ENCODE measurements around the gene RACK1.
"Not testable (repeated sequence)": the region's sequence is repeated elsewhere in the genome, so short reads cannot be mapped to it uniquely, and the experiment has no call there.

The RACK1 gene

DNA sequence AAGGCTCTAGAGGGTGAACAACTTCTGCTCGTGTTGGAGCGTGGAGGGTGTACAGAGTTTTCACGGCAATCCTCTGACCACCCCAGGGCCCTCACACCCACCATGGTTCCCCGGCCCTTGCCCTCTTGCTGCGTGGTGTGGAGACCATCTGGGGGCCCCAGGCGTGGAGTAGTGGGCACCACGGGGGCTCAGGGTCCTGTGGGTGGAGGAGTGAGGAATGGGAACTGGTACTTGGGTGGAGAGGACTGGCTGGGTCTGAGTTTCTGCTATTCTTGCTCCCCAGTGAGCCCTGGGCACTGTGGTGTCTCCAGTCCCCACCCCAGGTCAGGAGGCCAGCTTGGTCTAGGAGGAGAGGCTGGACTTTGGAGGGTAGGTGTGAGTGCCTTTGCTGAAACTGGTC, 39.2 kb upstream of the RACK1 start:
- H3K27ac ChIP-seq = no peak overlapping the region
- TF ChIP-seq, protein P1, sequence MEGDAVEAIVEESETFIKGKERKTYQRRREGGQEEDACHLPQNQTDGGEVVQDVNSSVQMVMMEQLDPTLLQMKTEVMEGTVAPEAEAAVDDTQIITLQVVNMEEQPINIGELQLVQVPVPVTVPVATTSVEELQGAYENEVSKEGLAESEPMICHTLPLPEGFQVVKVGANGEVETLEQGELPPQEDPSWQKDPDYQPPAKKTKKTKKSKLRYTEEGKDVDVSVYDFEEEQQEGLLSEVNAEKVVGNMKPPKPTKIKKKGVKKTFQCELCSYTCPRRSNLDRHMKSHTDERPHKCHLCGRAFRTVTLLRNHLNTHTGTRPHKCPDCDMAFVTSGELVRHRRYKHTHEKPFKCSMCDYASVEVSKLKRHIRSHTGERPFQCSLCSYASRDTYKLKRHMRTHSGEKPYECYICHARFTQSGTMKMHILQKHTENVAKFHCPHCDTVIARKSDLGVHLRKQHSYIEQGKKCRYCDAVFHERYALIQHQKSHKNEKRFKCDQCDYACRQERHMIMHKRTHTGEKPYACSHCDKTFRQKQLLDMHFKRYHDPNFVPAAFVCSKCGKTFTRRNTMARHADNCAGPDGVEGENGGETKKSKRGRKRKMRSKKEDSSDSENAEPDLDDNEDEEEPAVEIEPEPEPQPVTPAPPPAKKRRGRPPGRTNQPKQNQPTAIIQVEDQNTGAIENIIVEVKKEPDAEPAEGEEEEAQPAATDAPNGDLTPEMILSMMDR (conservative IDR thresholded peaks at IDR 0.05; ENCODE audit: low read depth, low read length) = no peak
- H3K36me3 ChIP-seq (ENCODE audit: insufficient read depth) = no peaks in the 10 kb centered on the region

DNA sequence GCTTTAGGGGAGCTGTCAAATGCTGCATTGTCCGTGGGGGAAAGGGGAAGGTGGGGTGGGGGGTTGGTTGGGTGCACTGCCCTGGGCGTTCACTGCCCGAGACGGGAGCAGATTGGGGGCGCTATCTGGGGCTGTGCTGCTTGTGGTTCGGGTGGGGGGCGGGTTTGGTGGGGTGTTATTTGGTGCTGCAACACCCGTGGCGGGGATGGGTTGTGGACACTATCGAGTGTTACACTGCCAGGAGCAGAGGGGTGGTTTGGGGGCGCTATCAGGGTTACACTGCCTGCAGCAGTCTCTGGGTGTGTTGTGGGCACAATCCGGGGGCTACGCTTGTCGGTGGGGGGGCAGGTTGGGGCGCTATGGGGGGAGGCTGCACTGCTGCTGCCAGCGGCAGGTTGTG, 38.7 kb upstream of the RACK1 start:
- not testable (repeated sequence) for H3K4me1 ChIP-seq (ENCODE audit: low read depth, poor library complexity, severe bottlenecking)

More for the DNA sequence above, 39.2 kb upstream of the RACK1 start:
- no peak overlapping the region for H2AFZ ChIP-seq (ENCODE audit: low read depth)
- no peaks in the 10 kb centered on the region for H3K27me3 ChIP-seq (ENCODE audit: insufficient read depth, low read depth)
- H3K4me3 ChIP-seq (IDR thresholded peaks at IDR 0.05; ENCODE audit: insufficient read depth, low read depth, low read length) = no peak overlapping the region
- no peaks in the 10 kb centered on the region for H3K4me1 ChIP-seq (ENCODE audit: low read depth, poor library complexity, severe bottlenecking)
- no peak overlapping the region for H3K9ac ChIP-seq
- no peaks in the 10 kb centered on the region for H4K20me1 ChIP-seq (ENCODE audit: insufficient read depth)
- H3K79me2 ChIP-seq (ENCODE audit: insufficient read depth, low read depth) = no peaks in the 10 kb centered on the region
- no peak overlapping the region for H3K4me2 ChIP-seq

DNA sequence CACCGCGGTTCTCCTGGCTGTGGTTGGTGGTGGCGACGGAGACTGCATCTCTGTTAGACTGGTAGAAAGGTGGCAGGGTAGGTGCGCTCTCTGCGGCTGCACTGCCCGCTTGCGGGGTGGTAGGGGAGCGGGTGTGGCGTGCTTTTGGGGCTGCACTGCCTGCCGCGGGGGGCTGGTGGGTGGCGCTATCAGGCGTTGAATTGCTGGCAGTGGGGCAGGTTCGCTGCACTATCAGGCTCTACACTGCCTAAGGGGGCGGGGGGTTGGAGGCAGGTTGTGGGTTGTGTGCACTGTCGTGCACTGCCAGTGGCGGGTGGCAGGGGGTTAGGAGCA, 38.2 kb upstream of the RACK1 start:
- H4K20me1 ChIP-seq (ENCODE audit: insufficient read depth) = no peaks in the 10 kb centered on the region
- H3K4me2 ChIP-seq = no peak overlapping the region
- no peaks in the 10 kb centered on the region for H3K4me1 ChIP-seq (ENCODE audit: low read depth, poor library complexity, severe bottlenecking)
- H3K27ac ChIP-seq = no peak overlapping the region
- no peaks in the 10 kb centered on the region for H3K79me2 ChIP-seq (ENCODE audit: insufficient read depth, low read depth)
- H3K27me3 ChIP-seq (ENCODE audit: insufficient read depth, low read depth) = no peaks in the 10 kb centered on the region
- H3K9ac ChIP-seq = no peak overlapping the region
- TF ChIP-seq, protein P1 (conservative IDR thresholded peaks at IDR 0.05; ENCODE audit: low read depth, low read length) = no peak
- H3K4me3 ChIP-seq (IDR thresholded peaks at IDR 0.05; ENCODE audit: insufficient read depth, low read depth, low read length) = no peak overlapping the region
- no peaks in the 10 kb centered on the region for H3K36me3 ChIP-seq (ENCODE audit: insufficient read depth)
- H2AFZ ChIP-seq (ENCODE audit: low read depth) = no peak overlapping the region

More for the DNA sequence above, 38.7 kb upstream of the RACK1 start:
- H3K36me3 ChIP-seq (ENCODE audit: insufficient read depth); H4K20me1 ChIP-seq (ENCODE audit: insufficient read depth); H3K4me3 ChIP-seq (IDR thresholded peaks at IDR 0.05; ENCODE audit: insufficient read depth, low read depth, low read length); H3K4me2 ChIP-seq; H2AFZ ChIP-seq (ENCODE audit: low read depth); H3K79me2 ChIP-seq (ENCODE audit: insufficient read depth, low read depth); H3K27me3 ChIP-seq (ENCODE audit: insufficient read depth, low read depth); H3K9ac ChIP-seq; H3K27ac ChIP-seq: not testable (repeated sequence)

DNA sequence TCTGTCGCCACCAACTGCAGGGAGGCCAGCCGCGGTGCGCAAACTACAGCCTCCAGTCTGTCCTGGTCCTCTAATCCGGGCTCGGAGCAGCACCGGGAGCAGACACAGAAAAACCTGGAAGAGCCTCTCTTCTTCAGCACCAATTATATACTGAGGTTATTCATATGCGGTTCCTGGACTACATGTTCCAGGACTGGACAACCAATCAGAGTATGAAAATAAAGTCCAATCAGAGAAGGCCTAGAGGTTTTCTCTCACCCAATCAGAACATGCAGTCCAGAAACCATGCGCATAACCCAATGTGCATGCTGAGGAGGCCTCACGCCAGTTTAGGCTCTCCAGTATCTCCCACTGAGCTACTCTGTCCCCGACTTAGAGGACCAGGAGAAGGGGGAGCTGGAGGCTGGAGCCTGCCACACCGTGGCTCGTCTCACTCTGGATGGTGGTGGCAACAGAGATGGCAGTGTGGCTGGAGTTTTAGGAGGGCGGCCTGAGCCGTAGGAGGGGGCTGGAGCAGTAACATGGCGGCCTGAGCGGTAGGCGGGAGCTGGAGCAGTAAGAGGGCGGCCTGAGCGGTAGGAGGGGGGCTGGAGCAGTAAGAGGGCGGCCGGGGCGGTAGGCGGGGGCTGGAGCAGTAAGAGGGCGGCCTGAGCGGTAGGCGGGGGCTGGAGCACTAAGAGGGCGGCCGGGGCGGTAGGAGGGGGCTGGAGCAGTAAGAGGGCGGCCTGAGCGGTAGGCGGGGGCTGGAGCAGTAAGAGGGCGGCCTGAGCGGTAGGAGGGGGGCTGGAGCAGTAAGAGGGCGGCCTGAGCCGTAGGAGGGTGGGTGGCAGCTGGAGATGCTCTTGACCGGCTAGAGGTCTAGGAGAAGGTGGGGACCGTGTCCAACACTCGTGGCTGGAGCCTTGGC, 37.6 kb upstream of the RACK1 start:
- H3K79me2 ChIP-seq (ENCODE audit: insufficient read depth, low read depth) = no peaks in the 10 kb centered on the region
- H3K4me2 ChIP-seq = no peak overlapping the region

More for the DNA sequence above, 37.6 kb upstream of the RACK1 start:
- Histone ChIP-seq H3K36me3 (ENCODE audit: insufficient read depth) (no peaks in the 10 kb centered on the region), H3K4me3 (IDR thresholded peaks at IDR 0.05; ENCODE audit: insufficient read depth, low read depth, low read length) (no peak overlapping the region), H4K20me1 (ENCODE audit: insufficient read depth) (no peaks in the 10 kb centered on the region), H3K4me1 (ENCODE audit: low read depth, poor library complexity, severe bottlenecking) (no peaks in the 10 kb centered on the region), H3K27me3 (ENCODE audit: insufficient read depth, low read depth) (no peaks in the 10 kb centered on the region), H2AFZ (ENCODE audit: low read depth) (no peak overlapping the region), H3K27ac (no peak overlapping the region), H3K9ac (no peak overlapping the region)
- TF ChIP-seq, protein P1 (conservative IDR thresholded peaks at IDR 0.05; ENCODE audit: low read depth, low read length) = no peak
